ENCODE results near the gene MARCHF3.
A peak's percentile ranks its signal among the peaks of the same experiment; 100 is the strongest.

MARCHF3 gene

DNA sequence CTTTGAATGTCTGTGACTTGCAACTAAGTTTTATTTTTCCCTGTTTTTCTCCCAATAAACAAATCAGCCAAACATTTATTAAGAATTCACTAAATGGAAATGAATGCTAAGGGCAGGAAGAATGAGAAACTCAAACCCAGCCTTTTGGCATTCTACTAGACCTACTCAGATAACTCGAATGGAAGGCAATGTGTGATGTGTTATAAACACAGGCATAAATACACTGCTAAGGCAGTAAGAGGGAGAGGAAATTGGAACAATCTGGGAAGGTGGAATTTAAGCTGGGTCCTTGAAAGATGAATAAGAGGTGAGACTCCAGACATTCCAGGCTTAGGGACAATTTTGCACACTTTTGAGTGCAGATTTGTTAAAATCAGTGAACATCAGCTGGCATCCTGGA lies 34.7 kb downstream of the MARCHF3 start:
- Histone ChIP-seq H3K9me3 (ENCODE audit: insufficient read depth, low read depth, low read length) (no peaks in the 10 kb centered on the region), H3K9ac (ENCODE audit: low read depth, low read length) (no peak overlapping the region), H3K27ac (ENCODE audit: low read length) (no peak overlapping the region), H3K4me1 (ENCODE audit: insufficient read depth, low read length) (no peaks in the 10 kb centered on the region), H3K27me3 (ENCODE audit: insufficient read depth, low read length) (no peaks in the 10 kb centered on the region), H3K4me3 (ENCODE audit: low read length) (no peak overlapping the region), H3K36me3 (ENCODE audit: insufficient read depth, low read depth, low read length) (no peaks in the 10 kb centered on the region)

GRCh38 chr5:126995039-126995438 lies 35.3 kb downstream of the MARCHF3 start:
- no peaks in the 10 kb centered on the region for H3K4me1 ChIP-seq (ENCODE audit: insufficient read depth, low read length)
- no peaks in the 10 kb centered on the region for H3K27me3 ChIP-seq (ENCODE audit: insufficient read depth, low read length)
- H3K27ac ChIP-seq (ENCODE audit: low read length), result no peak overlapping the region
- H3K36me3 ChIP-seq (ENCODE audit: insufficient read depth, low read depth, low read length), result no peaks in the 10 kb centered on the region
- no peaks in the 10 kb centered on the region for H3K9me3 ChIP-seq (ENCODE audit: insufficient read depth, low read depth, low read length)
- H3K9ac ChIP-seq (ENCODE audit: low read depth, low read length), result no peak overlapping the region
- no peak overlapping the region for H3K4me3 ChIP-seq (ENCODE audit: low read length)

DNA sequence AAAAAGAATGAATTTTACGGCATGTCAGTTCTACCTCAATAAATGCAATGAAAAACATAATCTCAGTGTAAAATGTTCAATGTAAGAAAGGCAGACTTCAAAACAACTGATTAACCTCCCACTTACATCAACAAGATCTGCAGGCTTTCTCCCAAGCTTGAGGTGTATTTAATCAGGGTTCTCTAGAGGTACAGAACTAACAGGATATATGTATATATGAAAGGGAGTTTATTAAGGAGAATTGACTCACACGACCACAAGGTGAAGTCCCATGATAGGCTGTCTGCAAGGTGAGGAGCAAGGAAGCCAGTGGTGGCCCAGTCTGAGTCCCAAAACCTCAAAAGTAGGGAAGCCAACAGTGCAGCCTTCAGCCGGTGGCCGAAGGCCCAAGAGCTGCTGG lies 35.9 kb downstream of the MARCHF3 start:
- no peaks in the 10 kb centered on the region for H3K27me3 ChIP-seq (ENCODE audit: insufficient read depth, low read length)
- no peak overlapping the region for H3K4me3 ChIP-seq (ENCODE audit: low read length)

DNA sequence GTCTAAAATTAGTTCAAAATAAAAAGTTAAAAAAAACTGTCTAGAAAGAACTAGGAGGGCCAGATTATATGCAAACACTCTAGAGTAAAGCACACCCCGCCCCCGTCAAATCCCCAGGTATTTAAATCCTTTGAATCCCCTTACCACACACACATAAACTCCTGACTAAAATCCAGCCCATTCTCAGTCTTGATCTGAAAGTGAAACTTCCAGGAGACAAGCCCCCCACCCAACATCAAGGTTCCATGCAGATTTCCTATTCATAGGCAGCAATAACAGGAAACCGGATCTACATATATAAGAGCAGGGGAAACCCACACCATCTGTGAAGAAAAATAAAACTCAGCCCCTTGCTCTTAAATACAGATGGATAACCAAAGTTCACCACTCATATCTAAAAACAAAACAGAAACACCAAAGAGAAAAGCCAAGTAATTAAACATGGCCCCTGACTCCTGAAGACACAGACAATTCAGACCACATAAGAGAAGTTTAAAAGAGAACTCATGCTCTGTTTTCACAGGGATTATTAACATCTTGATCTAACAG lies 42.3 kb downstream of the MARCHF3 start:
- H3K9ac ChIP-seq (ENCODE audit: low read depth, low read length), result peak overlapping the region; percentile 1; the same call in 1 of the 2 replicates
- H3K27ac ChIP-seq (ENCODE audit: low read length), result peak overlapping the region; percentile 30

More for the DNA sequence above, 35.9 kb downstream of the MARCHF3 start:
- Histone ChIP-seq H3K9ac (ENCODE audit: low read depth, low read length) (no peak overlapping the region), H3K9me3 (ENCODE audit: insufficient read depth, low read depth, low read length) (no peaks in the 10 kb centered on the region), H3K36me3 (ENCODE audit: insufficient read depth, low read depth, low read length) (no peaks in the 10 kb centered on the region), H3K27ac (ENCODE audit: low read length) (no peak overlapping the region), H3K4me1 (ENCODE audit: insufficient read depth, low read length) (no peaks in the 10 kb centered on the region)

DNA sequence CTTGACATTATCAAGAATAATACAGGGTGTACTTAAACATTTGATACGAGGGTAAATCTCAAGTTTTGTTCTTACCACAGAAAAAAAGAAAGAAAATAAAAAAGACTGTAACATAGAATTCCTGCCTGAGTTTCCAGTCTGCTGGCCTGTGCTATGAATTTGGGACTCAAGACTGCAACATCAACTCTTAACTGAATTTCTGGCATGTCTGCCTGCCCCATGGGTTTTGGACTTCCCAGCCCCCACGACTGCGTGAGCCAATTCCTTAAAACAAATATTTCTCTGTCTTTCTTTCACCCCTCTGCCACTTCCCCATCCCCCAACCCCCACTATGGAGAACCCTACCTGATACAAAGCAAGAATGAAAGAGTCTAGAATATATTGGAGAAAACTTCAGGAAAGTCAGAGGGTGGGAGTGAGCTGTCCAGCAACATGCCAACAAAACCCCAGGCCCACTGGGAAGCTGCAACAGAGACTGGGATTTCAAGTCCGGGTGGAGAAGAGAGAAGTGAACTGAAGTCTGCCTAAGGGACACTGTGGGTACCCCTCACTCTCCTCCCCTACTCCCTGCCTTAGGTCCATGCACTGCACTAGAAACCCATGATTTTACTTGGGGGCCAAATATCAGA lies 43.0 kb downstream of the MARCHF3 start:
- Histone ChIP-seq H3K27me3 (ENCODE audit: insufficient read depth, low read length) (no peaks in the 10 kb centered on the region), H3K4me1 (ENCODE audit: insufficient read depth, low read length) (peaks cover 8% of the 10 kb centered on the region; the same call in 1 of the 2 replicates), H3K9ac (ENCODE audit: low read depth, low read length) (peak overlapping the region; percentile 14; the same call in 1 of the 2 replicates), H3K9me3 (ENCODE audit: insufficient read depth, low read depth, low read length) (no peaks in the 10 kb centered on the region), H3K4me3 (ENCODE audit: low read length) (no peak overlapping the region), H3K27ac (ENCODE audit: low read length) (peak overlapping the region; percentile 30), H3K36me3 (ENCODE audit: insufficient read depth, low read depth, low read length) (no peaks in the 10 kb centered on the region)

More for the DNA sequence above, 42.3 kb downstream of the MARCHF3 start:
- no peaks in the 10 kb centered on the region for H3K9me3 ChIP-seq (ENCODE audit: insufficient read depth, low read depth, low read length)
- H3K36me3 ChIP-seq (ENCODE audit: insufficient read depth, low read depth, low read length), result no peaks in the 10 kb centered on the region
- peaks cover 8% of the 10 kb centered on the region; the same call in 1 of the 2 replicates for H3K4me1 ChIP-seq (ENCODE audit: insufficient read depth, low read length)
- H3K27me3 ChIP-seq (ENCODE audit: insufficient read depth, low read length), result no peaks in the 10 kb centered on the region
- H3K4me3 ChIP-seq (ENCODE audit: low read length), result no peak overlapping the region

DNA sequence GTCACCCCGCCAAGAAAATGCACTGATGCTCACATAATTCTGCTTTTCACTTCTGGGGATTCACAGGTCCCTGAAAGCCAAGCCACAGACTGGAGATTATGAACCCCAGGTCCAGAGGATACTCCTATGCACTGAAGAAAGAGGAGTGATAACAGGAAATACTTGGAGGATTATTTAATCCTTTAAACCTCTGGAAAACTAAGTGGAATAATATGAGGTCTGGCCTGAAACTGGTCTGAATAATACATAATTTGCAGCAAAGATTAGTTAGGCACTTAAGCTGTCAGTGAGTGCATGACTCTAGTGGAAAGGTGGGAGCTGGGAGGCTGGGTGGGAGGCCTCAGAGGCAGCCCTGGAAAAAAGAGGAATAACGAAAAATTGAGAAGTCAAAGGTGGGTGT lies 45.7 kb downstream of the MARCHF3 start:
- Histone ChIP-seq H3K36me3 (ENCODE audit: insufficient read depth, low read depth, low read length) (no peaks in the 10 kb centered on the region), H3K27me3 (ENCODE audit: insufficient read depth, low read length) (no peaks in the 10 kb centered on the region), H3K9me3 (ENCODE audit: insufficient read depth, low read depth, low read length) (no peaks in the 10 kb centered on the region), H3K9ac (ENCODE audit: low read depth, low read length) (no peak overlapping the region), H3K27ac (ENCODE audit: low read length) (no peak overlapping the region), H3K4me3 (ENCODE audit: low read length) (no peak overlapping the region), H3K4me1 (ENCODE audit: insufficient read depth, low read length) (peaks cover 8% of the 10 kb centered on the region; the same call in 1 of the 2 replicates)

GRCh38 chr5:126983874-126984266 lies 46.5 kb downstream of the MARCHF3 start:
- H3K4me3 ChIP-seq (ENCODE audit: low read length), result no peak overlapping the region

DNA sequence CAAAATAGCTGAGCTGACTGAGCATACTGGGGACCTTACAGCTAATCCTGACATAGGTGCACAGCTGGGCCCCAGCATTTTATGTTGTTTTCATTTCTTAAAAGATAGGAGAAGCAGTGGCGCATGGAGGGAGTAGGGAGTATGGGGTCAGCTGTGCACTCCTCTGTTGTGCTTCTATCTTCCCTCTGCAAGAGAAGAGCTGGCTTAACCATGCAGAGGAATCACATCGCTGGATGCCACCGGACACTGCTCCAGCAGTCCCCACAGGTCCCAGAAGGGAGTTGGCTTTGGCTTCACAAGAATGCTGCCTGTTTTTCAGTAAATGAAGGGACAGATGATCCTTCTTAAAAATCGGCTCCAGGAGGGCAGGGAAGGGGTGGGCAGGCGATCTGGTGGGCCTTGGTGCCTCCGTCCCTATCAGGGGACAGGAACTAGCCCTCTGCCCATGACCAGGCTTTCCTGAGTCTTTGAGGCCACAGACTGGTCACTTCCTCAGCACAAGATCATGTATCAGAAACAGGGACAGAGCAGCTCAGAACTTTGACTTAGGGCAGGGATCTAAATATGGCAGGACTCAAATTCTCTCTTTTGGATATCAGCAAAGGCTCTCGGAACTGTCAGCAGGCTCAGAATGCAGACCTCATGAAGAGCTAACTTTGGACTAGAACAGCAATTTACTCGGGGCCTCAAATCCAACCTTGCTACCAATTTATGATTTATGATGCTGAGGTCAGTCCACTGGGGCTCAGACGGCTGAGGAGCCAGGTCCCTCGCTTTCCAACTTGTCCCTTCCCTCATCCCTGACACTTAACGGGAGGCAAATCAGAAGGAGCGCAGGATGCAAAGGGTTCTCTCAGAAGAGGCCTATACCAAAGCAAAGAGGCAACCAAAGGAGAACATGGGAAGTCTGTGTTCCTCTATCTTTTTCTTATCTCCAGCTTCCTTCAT lies 47.2 kb downstream of the MARCHF3 start:
- H3K9me3 ChIP-seq (ENCODE audit: insufficient read depth, low read depth, low read length), result no peaks in the 10 kb centered on the region
- no peaks in the 10 kb centered on the region for H3K36me3 ChIP-seq (ENCODE audit: insufficient read depth, low read depth, low read length)
- no peak overlapping the region for H3K9ac ChIP-seq (ENCODE audit: low read depth, low read length)
- no peak overlapping the region for H3K4me3 ChIP-seq (ENCODE audit: low read length)
- no peak overlapping the region for H3K27ac ChIP-seq (ENCODE audit: low read length)
- H3K4me1 ChIP-seq (ENCODE audit: insufficient read depth, low read length), result peaks cover 10% of the 10 kb centered on the region; the same call in 1 of the 2 replicates
- no peaks in the 10 kb centered on the region for H3K27me3 ChIP-seq (ENCODE audit: insufficient read depth, low read length)

More at GRCh38 chr5:126983874-126984266, 46.5 kb downstream of the MARCHF3 start:
- no peaks in the 10 kb centered on the region for H3K36me3 ChIP-seq (ENCODE audit: insufficient read depth, low read depth, low read length)
- H3K4me1 ChIP-seq (ENCODE audit: insufficient read depth, low read length), result peaks cover 10% of the 10 kb centered on the region; the same call in 1 of the 2 replicates
- no peaks in the 10 kb centered on the region for H3K27me3 ChIP-seq (ENCODE audit: insufficient read depth, low read length)
- no peak overlapping the region for H3K27ac ChIP-seq (ENCODE audit: low read length)
- H3K9ac ChIP-seq (ENCODE audit: low read depth, low read length), result no peak overlapping the region
- H3K9me3 ChIP-seq (ENCODE audit: insufficient read depth, low read depth, low read length), result no peaks in the 10 kb centered on the region

DNA sequence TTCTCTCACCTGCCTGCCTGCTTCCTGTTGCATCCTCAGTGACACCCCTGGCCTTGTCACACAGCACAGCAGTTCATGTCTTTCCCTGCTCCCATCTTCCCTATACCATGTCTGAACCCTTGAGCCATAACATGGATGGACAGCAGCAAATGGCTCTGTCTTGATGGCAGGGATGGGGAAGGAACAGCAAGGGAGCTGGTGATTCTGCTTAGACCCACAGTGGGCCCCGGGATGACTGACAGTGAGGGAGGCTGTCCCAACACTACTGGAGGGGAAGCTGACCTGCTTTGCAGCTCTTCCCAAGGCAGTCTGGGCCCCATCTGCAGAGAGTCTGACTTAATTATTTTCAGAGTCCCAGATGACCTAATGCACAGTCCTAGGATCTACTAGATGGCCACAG lies 48.2 kb downstream of the MARCHF3 start:
- Histone ChIP-seq H3K4me1 (ENCODE audit: insufficient read depth, low read length) (peaks cover 4% of the 10 kb centered on the region; the same call in 1 of the 2 replicates), H3K27ac (ENCODE audit: low read length) (no peak overlapping the region), H3K36me3 (ENCODE audit: insufficient read depth, low read depth, low read length) (no peaks in the 10 kb centered on the region), H3K9ac (ENCODE audit: low read depth, low read length) (no peak overlapping the region), H3K9me3 (ENCODE audit: insufficient read depth, low read depth, low read length) (no peaks in the 10 kb centered on the region), H3K4me3 (ENCODE audit: low read length) (no peak overlapping the region), H3K27me3 (ENCODE audit: insufficient read depth, low read length) (no peaks in the 10 kb centered on the region)

GRCh38 chr5:126981701-126982100 lies 48.7 kb downstream of the MARCHF3 start:
- Histone ChIP-seq H3K4me1 (ENCODE audit: insufficient read depth, low read length) (peaks cover 2% of the 10 kb centered on the region; the same call in 1 of the 2 replicates), H3K9me3 (ENCODE audit: insufficient read depth, low read depth, low read length) (no peaks in the 10 kb centered on the region)

GRCh38 chr5:126981222-126981621 lies 49.1 kb downstream of the MARCHF3 start:
- Histone ChIP-seq H3K36me3 (ENCODE audit: insufficient read depth, low read depth, low read length) (no peaks in the 10 kb centered on the region), H3K27me3 (ENCODE audit: insufficient read depth, low read length) (no peaks in the 10 kb centered on the region), H3K9ac (ENCODE audit: low read depth, low read length) (no peak overlapping the region), H3K4me3 (ENCODE audit: low read length) (no peak overlapping the region), H3K4me1 (ENCODE audit: insufficient read depth, low read length) (peaks cover 2% of the 10 kb centered on the region; the same call in 1 of the 2 replicates), H3K27ac (ENCODE audit: low read length) (no peak overlapping the region), H3K9me3 (ENCODE audit: insufficient read depth, low read depth, low read length) (no peaks in the 10 kb centered on the region)

More at GRCh38 chr5:126981701-126982100, 48.7 kb downstream of the MARCHF3 start:
- no peak overlapping the region for H3K27ac ChIP-seq (ENCODE audit: low read length)
- no peak overlapping the region for H3K4me3 ChIP-seq (ENCODE audit: low read length)
- no peaks in the 10 kb centered on the region for H3K27me3 ChIP-seq (ENCODE audit: insufficient read depth, low read length)
- H3K9ac ChIP-seq (ENCODE audit: low read depth, low read length), result no peak overlapping the region
- no peaks in the 10 kb centered on the region for H3K36me3 ChIP-seq (ENCODE audit: insufficient read depth, low read depth, low read length)

Measured in iPS-20b (cell line).